ENCODE measurements around the gene COL4A3. TPM values are rescaled to one million over a fixed set of nuclear protein-coding genes. Genes with fewer than 3 reads are reported as not detected.

COL4A3 gene
- total RNA-seq (2014; rRNA removed; shearing (Covaris generic)): not detected in 2 replicates

- Histone ChIP-seq H3K27ac (no peak within 1 kb of the TSS), H3K4me3 (no peak within 1 kb of the TSS), H3K27me3 (replicated peaks) (peaks cover 43% of the 10 kb centered on the region), H3K4me1 (replicated peaks) (no peaks in the 10 kb centered on the region), H3K9me3 (replicated peaks) (no peaks in the 10 kb centered on the region), H3K36me3 (no peaks in the 10 kb centered on the region)
- DNase-seq (ENCODE audit: low read depth in 1 of 2, low spot score in 2 of 2): no peak
Observed at GRCh38 chr2:227163998-227164762, at the start of gene COL4A3, which contains the start of gene COL4A4. Gene COL4A3, plus strand, starts transcription at chr2:227164624. Its CDS starts 103 bp downstream, at chr2:227164727. Gene COL4A4, minus strand, starts transcription at chr2:227164205. Its CDS starts 16,722 bp downstream, at chr2:227147483.

GRCh38 chr2:227115761-227116160 lies 48.7 kb upstream of the COL4A3 start:
- Histone ChIP-seq H3K27me3 (replicated peaks) (peaks cover 4% of the 10 kb centered on the region; the same call in 1 of the 2 replicates), H3K4me1 (replicated peaks) (no peaks in the 10 kb centered on the region), H3K9me3 (replicated peaks) (no peaks in the 10 kb centered on the region), H3K36me3 (no peaks in the 10 kb centered on the region), H3K27ac (no peak overlapping the region), H3K4me3 (no peak overlapping the region)
- no peak for DNase-seq (ENCODE audit: low read depth in 1 of 2, low spot score in 2 of 2)

GRCh38 chr2:227117027-227117426 lies 47.4 kb upstream of the COL4A3 start:
- no peaks in the 10 kb centered on the region for H3K4me1 ChIP-seq (replicated peaks)
- no peaks in the 10 kb centered on the region for H3K9me3 ChIP-seq (replicated peaks)
- DNase-seq (ENCODE audit: low read depth in 1 of 2, low spot score in 2 of 2): no peak
- peaks cover 4% of the 10 kb centered on the region; the same call in 1 of the 2 replicates for H3K27me3 ChIP-seq (replicated peaks)
- H3K4me3 ChIP-seq: no peak overlapping the region
- no peak overlapping the region for H3K27ac ChIP-seq
- no peaks in the 10 kb centered on the region for H3K36me3 ChIP-seq

- Histone ChIP-seq H3K36me3 (no peaks in the 10 kb centered on the region), H3K27ac (no peak overlapping the region), H3K4me1 (replicated peaks) (no peaks in the 10 kb centered on the region), H3K9me3 (replicated peaks) (no peaks in the 10 kb centered on the region), H3K27me3 (replicated peaks) (peaks cover 4% of the 10 kb centered on the region; the same call in 1 of the 2 replicates), H3K4me3 (no peak overlapping the region)
- no peak for DNase-seq (ENCODE audit: low read depth in 1 of 2, low spot score in 2 of 2)
Observed at GRCh38 chr2:227117852-227118251, 46.6 kb upstream of the COL4A3 start.

- H3K4me3 ChIP-seq: no peak overlapping the region
- peaks cover 4% of the 10 kb centered on the region; the same call in 1 of the 2 replicates for H3K27me3 ChIP-seq (replicated peaks)
- no peaks in the 10 kb centered on the region for H3K9me3 ChIP-seq (replicated peaks)
- no peak overlapping the region for H3K27ac ChIP-seq
- H3K4me1 ChIP-seq (replicated peaks): no peaks in the 10 kb centered on the region
- DNase-seq (ENCODE audit: low read depth in 1 of 2, low spot score in 2 of 2): no peak
- H3K36me3 ChIP-seq: no peaks in the 10 kb centered on the region
Observed at GRCh38 chr2:227118353-227118752, 46.1 kb upstream of the COL4A3 start.

- no peak for DNase-seq (ENCODE audit: low read depth in 1 of 2, low spot score in 2 of 2)
- H3K36me3 ChIP-seq: no peaks in the 10 kb centered on the region
- H3K4me3 ChIP-seq: no peak overlapping the region
- no peak overlapping the region for H3K27ac ChIP-seq
- no peaks in the 10 kb centered on the region for H3K4me1 ChIP-seq (replicated peaks)
- peaks cover 15% of the 10 kb centered on the region for H3K27me3 ChIP-seq (replicated peaks)
- no peaks in the 10 kb centered on the region; the same call in 1 of the 2 replicates for H3K9me3 ChIP-seq (replicated peaks)
Observed at GRCh38 chr2:227123697-227124096, 40.7 kb upstream of the COL4A3 start.

GRCh38 chr2:227124811-227125210 lies 39.6 kb upstream of the COL4A3 start:
- H3K36me3 ChIP-seq: no peaks in the 10 kb centered on the region
- no peaks in the 10 kb centered on the region; the same call in 1 of the 2 replicates for H3K9me3 ChIP-seq (replicated peaks)
- H3K4me3 ChIP-seq: no peak overlapping the region
- no peak for DNase-seq (ENCODE audit: low read depth in 1 of 2, low spot score in 2 of 2)
- H3K27ac ChIP-seq: no peak overlapping the region
- peaks cover 15% of the 10 kb centered on the region for H3K27me3 ChIP-seq (replicated peaks)
- no peaks in the 10 kb centered on the region for H3K4me1 ChIP-seq (replicated peaks)

DNA sequence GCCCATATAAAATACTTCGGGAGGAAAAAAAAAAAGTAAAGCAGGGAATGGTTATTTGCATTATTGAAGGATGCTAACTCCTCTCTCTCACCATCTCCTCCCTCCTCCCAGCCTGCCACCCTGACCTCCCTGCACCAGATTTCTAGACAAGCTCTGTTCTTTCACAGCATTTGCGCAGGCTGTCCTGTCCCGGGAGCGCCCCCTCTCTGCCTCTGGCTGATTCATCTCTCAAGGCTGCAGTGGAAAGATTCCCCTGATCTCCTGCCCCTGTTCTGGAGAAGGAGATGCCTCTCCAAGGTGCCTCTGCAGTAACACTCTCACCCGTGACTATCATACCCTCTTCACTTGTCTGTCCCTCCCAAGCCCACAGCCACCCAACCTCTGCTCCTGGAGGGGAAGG lies 38.9 kb upstream of the COL4A3 start:
- Histone ChIP-seq H3K4me3 (no peak overlapping the region), H3K36me3 (no peaks in the 10 kb centered on the region), H3K4me1 (replicated peaks) (no peaks in the 10 kb centered on the region), H3K9me3 (replicated peaks) (no peaks in the 10 kb centered on the region; the same call in 1 of the 2 replicates), H3K27ac (no peak overlapping the region), H3K27me3 (replicated peaks) (peaks cover 15% of the 10 kb centered on the region)
- DNase-seq (ENCODE audit: low read depth in 1 of 2, low spot score in 2 of 2): no peak

DNA sequence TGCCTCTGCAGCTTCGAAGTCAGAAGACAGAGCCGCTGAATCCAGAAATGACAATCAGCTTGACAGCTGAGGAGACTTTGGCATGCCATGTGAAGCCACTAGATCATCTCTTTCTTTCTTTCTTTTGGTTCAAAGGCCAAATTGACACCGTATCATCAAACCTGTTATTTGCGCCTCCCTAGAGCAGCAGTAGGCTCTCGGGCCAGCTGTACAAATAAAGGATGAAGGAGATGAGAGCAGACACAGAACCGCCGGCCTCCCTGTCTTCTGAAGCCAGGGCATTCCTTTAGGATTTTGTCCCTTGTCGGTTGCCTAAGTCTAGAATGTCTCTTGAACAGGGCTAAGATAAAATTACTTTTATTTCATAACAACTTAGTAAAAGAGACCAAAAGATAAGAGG lies 37.2 kb upstream of the COL4A3 start:
- peaks cover 15% of the 10 kb centered on the region for H3K27me3 ChIP-seq (replicated peaks)
- no peaks in the 10 kb centered on the region for H3K36me3 ChIP-seq
- H3K4me1 ChIP-seq (replicated peaks): no peaks in the 10 kb centered on the region
- DNase-seq (ENCODE audit: low read depth in 1 of 2, low spot score in 2 of 2): no peak
- no peak overlapping the region for H3K27ac ChIP-seq
- H3K4me3 ChIP-seq: no peak overlapping the region
- no peaks in the 10 kb centered on the region; the same call in 1 of the 2 replicates for H3K9me3 ChIP-seq (replicated peaks)

- DNase-seq (ENCODE audit: low read depth in 1 of 2, low spot score in 2 of 2): no peak
- no peak overlapping the region for H3K27ac ChIP-seq
Observed at GRCh38 chr2:227130636-227131035, 33.8 kb upstream of the COL4A3 start.

GRCh38 chr2:227132986-227133385 lies 31.4 kb upstream of the COL4A3 start:
- no peak overlapping the region for H3K4me3 ChIP-seq
- DNase-seq (ENCODE audit: low read depth in 1 of 2, low spot score in 2 of 2): no peak
- H3K4me1 ChIP-seq (replicated peaks): no peaks in the 10 kb centered on the region
- no peaks in the 10 kb centered on the region for H3K36me3 ChIP-seq
- no peaks in the 10 kb centered on the region for H3K27me3 ChIP-seq (replicated peaks)
- no peaks in the 10 kb centered on the region for H3K9me3 ChIP-seq (replicated peaks)
- H3K27ac ChIP-seq: no peak overlapping the region

More at GRCh38 chr2:227130636-227131035, 33.8 kb upstream of the COL4A3 start:
- H3K9me3 ChIP-seq (replicated peaks): no peaks in the 10 kb centered on the region
- peaks cover 15% of the 10 kb centered on the region for H3K27me3 ChIP-seq (replicated peaks)
- H3K4me1 ChIP-seq (replicated peaks): no peaks in the 10 kb centered on the region
- H3K4me3 ChIP-seq: no peak overlapping the region
- H3K36me3 ChIP-seq: no peaks in the 10 kb centered on the region

GRCh38 chr2:227134591-227134990 lies 29.8 kb upstream of the COL4A3 start:
- Histone ChIP-seq H3K27ac (no peak overlapping the region), H3K36me3 (no peaks in the 10 kb centered on the region), H3K27me3 (replicated peaks) (no peaks in the 10 kb centered on the region), H3K4me3 (no peak overlapping the region), H3K4me1 (replicated peaks) (no peaks in the 10 kb centered on the region), H3K9me3 (replicated peaks) (no peaks in the 10 kb centered on the region)
- DNase-seq (ENCODE audit: low read depth in 1 of 2, low spot score in 2 of 2): no peak

GRCh38 chr2:227141301-227141700 lies 23.1 kb upstream of the COL4A3 start:
- Histone ChIP-seq H3K4me3 (no peak overlapping the region), H3K27me3 (replicated peaks) (no peaks in the 10 kb centered on the region), H3K36me3 (no peaks in the 10 kb centered on the region), H3K27ac (no peak overlapping the region), H3K9me3 (replicated peaks) (no peaks in the 10 kb centered on the region), H3K4me1 (replicated peaks) (no peaks in the 10 kb centered on the region)
- DNase-seq (ENCODE audit: low read depth in 1 of 2, low spot score in 2 of 2): no peak

DNA sequence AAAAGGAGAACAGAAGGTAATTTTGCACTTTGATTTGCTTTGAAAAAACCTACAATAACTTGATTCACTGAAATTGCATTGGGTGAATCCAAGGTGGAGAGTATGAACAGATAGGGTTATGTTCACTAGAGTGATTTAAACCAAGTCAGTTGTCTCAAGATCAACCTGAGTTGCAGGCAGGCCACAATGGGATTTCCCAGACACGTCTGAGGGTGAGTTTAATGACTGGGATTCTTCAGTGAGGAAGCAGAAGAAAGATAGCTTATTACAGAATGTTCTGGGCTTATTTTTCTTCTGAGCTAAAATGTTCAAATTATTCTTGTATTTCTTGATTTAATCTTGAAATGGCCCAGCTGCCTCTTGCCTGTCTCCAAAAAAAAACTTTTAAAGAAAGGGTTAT lies 20.5 kb upstream of the COL4A3 start:
- Histone ChIP-seq H3K36me3 (no peaks in the 10 kb centered on the region), H3K4me1 (replicated peaks) (no peaks in the 10 kb centered on the region), H3K4me3 (no peak overlapping the region), H3K27ac (no peak overlapping the region), H3K27me3 (replicated peaks) (no peaks in the 10 kb centered on the region), H3K9me3 (replicated peaks) (no peaks in the 10 kb centered on the region; the same call in 1 of the 2 replicates)
- no peak for DNase-seq (ENCODE audit: low read depth in 1 of 2, low spot score in 2 of 2)
